Nephron (organoid): ENCODE measurements around the gene EDIL3.

ENCODE experiments used
- H3K27ac Mint-ChIP-seq, 3 experiments: 2 replicates each; pipeline ENCODE4 v1.8.0; 2020; ENCODE audit warnings: mixed read lengths in 3 of 3, mild to moderate bottlenecking in 2 of 3, moderate library complexity in 1 of 3
- H3K27me3 Mint-ChIP-seq: 2 replicates; pipeline ENCODE4 v1.8.0; 2021; ENCODE audit warnings: low read depth, mild to moderate bottlenecking, moderate library complexity, mixed read lengths
- H3K36me3 Mint-ChIP-seq: 2 replicates; pipeline ENCODE4 v1.8.0; 2020; ENCODE audit warnings: low read depth, mixed read lengths
- H3K4me1 Mint-ChIP-seq: 2 replicates; pipeline ENCODE4 v1.8.0; 2020; ENCODE audit warnings: mixed read lengths
- H3K4me3 Mint-ChIP-seq, 3 experiments: 2 replicates each; pipeline ENCODE4 v1.8.0; 2020; ENCODE audit warnings: mild to moderate bottlenecking in 3 of 3, mixed read lengths in 3 of 3, moderate library complexity in 2 of 3
- H3K9me3 Mint-ChIP-seq: 2 replicates; pipeline ENCODE4 v1.8.0; 2020; ENCODE audit warnings: mixed read lengths
- CTCF ChIP-seq, 3 experiments: fragments of 200-600 bp; sonication (generic); IDR thresholded peaks; one replicate each; pipeline ENCODE4 v1.5.0; 2021; ENCODE audit warnings: antibody characterized with exemption in 3 of 3; ENCODE audit not compliant: unreplicated experiment in 3 of 3

The EDIL3 gene

DNA sequence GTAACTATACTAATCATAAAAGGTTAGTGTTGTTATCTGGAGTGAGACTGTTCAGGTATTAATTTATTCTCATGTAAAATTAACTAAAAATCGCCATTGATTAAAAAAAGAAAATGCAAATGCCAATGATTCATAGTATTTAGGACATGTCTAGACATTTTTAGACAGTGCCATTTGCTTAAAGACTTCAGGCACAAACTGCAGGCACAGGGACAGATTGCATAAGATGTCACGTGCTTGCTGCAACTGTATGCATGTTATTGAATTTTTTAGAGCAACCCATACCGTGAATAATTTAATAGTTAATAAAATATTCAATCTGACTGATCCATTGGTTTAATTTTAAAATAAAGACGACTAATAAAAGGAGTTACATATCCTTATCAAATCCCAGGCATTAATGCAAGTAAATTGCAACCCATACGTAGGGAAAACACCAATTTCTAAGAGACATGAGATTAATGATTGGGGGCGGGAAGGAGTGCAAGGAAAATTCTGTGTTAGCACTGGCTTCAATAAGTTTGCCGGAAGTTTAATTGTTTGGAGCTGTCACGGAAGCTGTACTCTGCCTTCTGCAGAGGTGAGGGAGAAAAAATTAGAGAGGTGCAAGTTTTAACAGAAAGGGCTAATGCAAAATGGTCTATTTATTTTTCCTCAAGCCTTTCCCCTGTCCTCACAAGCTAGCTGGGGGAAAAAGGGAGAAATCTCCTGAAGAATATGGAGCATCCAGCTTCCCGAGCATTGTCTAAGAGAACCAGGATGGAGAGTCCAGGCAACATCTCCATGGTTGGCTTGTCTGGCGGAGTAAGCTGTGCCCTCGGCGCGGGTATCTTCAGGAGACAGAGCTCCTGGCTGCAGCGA lies 2.9 kb downstream of the EDIL3 start:
- no peak for TF ChIP-seq CTCF (IDR thresholded peaks at IDR 0.05; ENCODE audit: unreplicated experiment in 3 of 3)
- H3K4me3 Mint-ChIP-seq: peak overlapping the region; percentile 91 to 94 (median 91)
- H3K4me1 Mint-ChIP-seq: peaks cover 29% of the 10 kb centered on the region
- no peaks in the 10 kb centered on the region for H3K36me3 Mint-ChIP-seq
- no peaks in the 10 kb centered on the region for H3K9me3 Mint-ChIP-seq
- peaks cover 55% of the 10 kb centered on the region for H3K27me3 Mint-ChIP-seq
- peak overlapping the region; percentile 83 to 96 (median 85) for H3K27ac Mint-ChIP-seq

DNA sequence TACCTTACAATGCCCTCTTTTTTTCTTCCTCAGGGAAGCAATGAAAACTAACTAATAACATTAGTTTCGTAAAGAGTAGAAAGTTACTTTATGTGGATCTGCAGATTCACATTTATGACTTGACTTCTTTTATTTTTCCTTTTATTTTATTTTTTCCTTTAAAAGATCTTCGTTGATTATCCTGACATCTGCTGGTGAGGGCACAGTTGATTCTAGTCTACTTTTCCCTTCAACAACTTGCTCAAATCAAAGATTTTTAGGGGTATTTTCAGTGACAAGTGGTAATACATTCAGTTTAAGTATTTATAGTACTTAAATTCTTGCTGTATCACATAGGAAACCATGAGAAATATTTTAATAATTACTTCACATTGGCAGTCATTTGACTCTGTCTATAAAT lies 4.9 kb downstream of the EDIL3 start:
- TF ChIP-seq CTCF (IDR thresholded peaks at IDR 0.05; ENCODE audit: unreplicated experiment in 3 of 3): no peak
- Mint-ChIP-seq H3K36me3 (no peaks in the 10 kb centered on the region), H3K27ac (peak overlapping the region in 1 of 3 experiments; percentile 45), H3K4me1 (peaks cover 23% of the 10 kb centered on the region), H3K27me3 (peaks cover 35% of the 10 kb centered on the region), H3K4me3 (no peak overlapping the region), H3K9me3 (no peaks in the 10 kb centered on the region)

DNA sequence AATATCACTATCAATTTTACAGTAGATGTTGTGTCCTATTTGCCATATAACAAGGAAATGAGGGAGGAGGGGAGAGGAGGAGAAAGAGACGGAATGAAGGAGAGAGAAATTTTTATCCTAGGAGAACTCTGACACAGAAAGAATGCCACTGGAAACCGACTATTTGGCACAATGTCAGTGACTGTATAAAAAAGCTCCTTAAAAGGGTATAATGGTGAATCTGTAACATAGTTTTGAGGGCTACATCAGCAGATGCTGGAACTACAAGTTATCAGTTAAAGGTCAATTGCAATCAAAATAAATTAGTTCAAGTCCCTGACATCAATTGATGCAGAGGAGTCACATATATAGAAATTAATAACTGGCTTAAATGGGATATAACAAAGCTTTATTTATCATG lies 5.7 kb downstream of the EDIL3 start:
- TF ChIP-seq CTCF (IDR thresholded peaks at IDR 0.05; ENCODE audit: unreplicated experiment in 3 of 3): no peak

GRCh38 chr5:84378420-84378819 lies 6.3 kb downstream of the EDIL3 start:
- Mint-ChIP-seq H3K27ac (peak overlapping the region in 2 of 3 experiments; percentile 27 to 68), H3K27me3 (peaks cover 25% of the 10 kb centered on the region), H3K36me3 (peaks cover 6% of the 10 kb centered on the region), H3K4me1 (peaks cover 30% of the 10 kb centered on the region), H3K4me3 (peak overlapping the region in 1 of 3 experiments; percentile 9), H3K9me3 (no peaks in the 10 kb centered on the region)
- TF ChIP-seq CTCF (IDR thresholded peaks at IDR 0.05; ENCODE audit: unreplicated experiment in 3 of 3): no peak

More for the DNA sequence above, 5.7 kb downstream of the EDIL3 start:
- Mint-ChIP-seq H3K9me3 (no peaks in the 10 kb centered on the region), H3K4me3 (peak overlapping the region in 1 of 3 experiments; percentile 9), H3K4me1 (peaks cover 24% of the 10 kb centered on the region), H3K36me3 (peaks cover under 1% of the 10 kb centered on the region), H3K27ac (peak overlapping the region in 2 of 3 experiments; percentile 27 to 68), H3K27me3 (peaks cover 31% of the 10 kb centered on the region)

DNA sequence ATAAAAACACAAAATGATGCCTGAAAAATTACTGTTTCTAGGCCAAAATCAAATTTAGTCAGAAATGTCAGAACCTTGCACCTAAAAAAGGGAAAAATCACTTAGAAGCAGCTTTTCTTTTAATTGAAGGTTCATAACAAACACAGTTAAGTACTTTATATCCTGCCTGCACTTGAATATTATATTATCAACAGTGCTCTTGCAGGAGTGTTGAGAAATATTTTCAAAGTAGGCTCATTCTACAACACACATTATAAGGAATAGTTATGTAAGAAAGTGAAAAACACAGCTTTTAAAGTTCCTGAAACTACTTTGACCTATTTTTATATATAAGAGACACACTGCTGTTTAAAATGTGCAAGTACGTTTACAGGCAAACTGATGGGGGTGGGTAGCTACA lies 8.3 kb downstream of the EDIL3 start:
- peaks cover 6% of the 10 kb centered on the region for H3K27me3 Mint-ChIP-seq
- H3K36me3 Mint-ChIP-seq: peaks cover 10% of the 10 kb centered on the region
- H3K9me3 Mint-ChIP-seq: no peaks in the 10 kb centered on the region
- H3K27ac Mint-ChIP-seq: peak overlapping the region in 1 of 3 experiments; percentile 17
- H3K4me3 Mint-ChIP-seq: no peak overlapping the region
- peaks cover 36% of the 10 kb centered on the region for H3K4me1 Mint-ChIP-seq
- TF ChIP-seq CTCF (IDR thresholded peaks at IDR 0.05; ENCODE audit: unreplicated experiment in 3 of 3): no peak

DNA sequence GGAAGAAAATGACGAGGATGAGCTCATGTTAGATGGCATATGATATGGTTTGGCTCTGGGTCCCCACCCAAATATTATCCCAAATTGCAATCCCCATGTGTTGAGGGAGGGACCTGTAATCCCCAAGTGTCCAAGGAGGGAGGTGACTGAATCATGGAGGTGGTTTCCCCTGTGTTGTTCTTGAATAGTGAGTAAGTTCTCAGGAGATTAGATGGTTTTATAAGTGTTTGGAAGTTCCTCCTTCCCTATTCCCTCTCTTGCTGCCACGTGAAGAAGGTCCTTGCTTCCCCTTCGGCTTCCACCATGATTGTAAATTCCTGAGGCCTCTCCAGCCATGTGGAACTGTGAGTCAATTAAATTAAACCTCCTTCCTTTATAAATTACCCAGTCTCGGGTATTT lies 10.1 kb downstream of the EDIL3 start:
- no peak overlapping the region for H3K4me3 Mint-ChIP-seq
- no peak overlapping the region for H3K27ac Mint-ChIP-seq

More for the DNA sequence above, 10.1 kb downstream of the EDIL3 start:
- H3K27me3 Mint-ChIP-seq: peaks cover 6% of the 10 kb centered on the region
- H3K36me3 Mint-ChIP-seq: peaks cover 10% of the 10 kb centered on the region
- H3K4me1 Mint-ChIP-seq: peaks cover 36% of the 10 kb centered on the region
- H3K9me3 Mint-ChIP-seq: no peaks in the 10 kb centered on the region
- TF ChIP-seq CTCF (IDR thresholded peaks at IDR 0.05; ENCODE audit: unreplicated experiment in 3 of 3): no peak
